Left forelimb (tissue), 1 donor: ENCODE data around the gene HIPK2.

Source experiments
- DNase-seq: peaks from one replicate; pipeline ENCODE4 v3.0.0-alpha.2; 2018; ENCODE audit warnings: low spot score

HIPK2 gene

GRCh38 chr7:139713526-139714162, 64.2 kb downstream of the HIPK2 start:
- DNase-seq = no peak

DNA sequence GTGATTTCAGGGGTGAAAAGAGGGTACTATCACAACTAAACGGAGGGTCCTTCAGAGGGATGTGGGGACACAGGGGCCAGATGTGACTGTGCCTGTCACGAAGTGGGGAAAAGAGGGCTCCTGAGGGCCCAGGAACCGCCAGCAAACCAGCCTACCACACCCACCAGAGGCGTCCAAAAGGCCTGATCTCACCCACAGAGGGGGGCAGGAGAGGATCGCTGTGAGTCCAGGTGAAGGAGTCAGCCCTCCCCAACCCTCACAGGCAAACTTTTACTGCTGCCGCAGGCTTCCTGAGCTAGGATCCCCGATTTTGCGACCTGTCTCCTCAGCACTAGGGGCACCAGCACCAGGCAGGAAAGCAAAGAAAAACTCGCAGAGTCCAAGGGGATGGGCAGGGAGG, 64.7 kb downstream of the HIPK2 start:
- DNase-seq = no peak

GRCh38 chr7:139711991-139712743, 65.6 kb downstream of the HIPK2 start:
- no peak for DNase-seq

DNA sequence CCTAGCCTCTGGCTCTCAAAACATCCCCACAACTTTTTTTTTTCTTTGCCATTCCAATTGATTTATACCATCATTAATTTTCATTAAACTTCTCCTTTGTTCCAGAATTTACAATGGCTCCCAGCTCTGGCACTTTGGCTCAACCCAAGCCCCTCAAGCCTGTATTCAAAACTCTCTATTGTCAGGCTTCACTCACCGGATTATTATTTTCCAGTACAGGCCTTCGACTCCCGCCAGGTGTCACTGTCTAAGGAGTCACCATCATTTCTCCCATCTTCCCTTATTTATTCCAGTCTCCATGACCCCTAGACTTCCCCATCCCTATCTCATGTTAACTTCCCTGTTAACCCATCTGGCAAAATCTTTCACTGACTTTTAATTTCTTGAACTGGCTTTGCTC, 67.8 kb downstream of the HIPK2 start:
- no peak for DNase-seq

DNA sequence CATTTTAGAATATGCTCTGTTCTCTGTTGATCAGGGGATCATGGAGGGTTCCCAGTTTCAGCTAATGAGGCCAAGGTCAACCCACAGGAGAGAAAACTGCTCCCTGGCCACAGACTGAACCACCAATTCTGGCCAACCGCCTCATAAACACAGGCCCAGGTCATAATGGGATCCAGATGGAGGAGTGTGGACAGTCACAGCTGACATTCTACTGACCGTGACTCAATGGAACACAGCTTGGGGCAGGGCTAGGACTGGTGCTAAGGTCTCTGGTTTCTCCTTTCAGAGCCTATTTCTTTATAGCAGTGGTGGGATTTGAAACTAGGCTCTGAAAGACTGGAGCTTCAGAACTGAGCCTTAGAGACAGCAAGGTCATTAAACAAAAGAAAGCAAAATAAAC, 68.3 kb downstream of the HIPK2 start:
- no peak for DNase-seq

DNA sequence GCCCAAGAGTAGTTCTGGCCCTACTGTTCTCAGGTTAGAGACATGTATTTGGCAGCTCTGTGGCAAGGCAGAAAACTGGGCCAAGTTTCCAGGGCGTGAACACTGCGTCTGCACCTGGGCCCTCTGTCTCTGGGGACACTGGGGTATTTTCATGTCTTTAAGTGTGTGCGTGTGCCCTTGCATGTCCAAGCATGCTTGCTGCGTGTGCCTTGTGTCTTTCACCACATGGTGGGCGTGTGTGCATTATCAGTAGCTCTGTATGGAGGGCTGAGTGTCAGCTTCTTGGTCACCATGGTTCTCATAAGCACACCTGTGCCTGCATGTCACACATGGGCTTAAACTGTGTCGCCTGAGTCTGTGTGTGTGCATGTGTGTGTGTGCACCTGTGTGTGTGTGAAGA, 69.3 kb downstream of the HIPK2 start:
- no peak for DNase-seq

DNA sequence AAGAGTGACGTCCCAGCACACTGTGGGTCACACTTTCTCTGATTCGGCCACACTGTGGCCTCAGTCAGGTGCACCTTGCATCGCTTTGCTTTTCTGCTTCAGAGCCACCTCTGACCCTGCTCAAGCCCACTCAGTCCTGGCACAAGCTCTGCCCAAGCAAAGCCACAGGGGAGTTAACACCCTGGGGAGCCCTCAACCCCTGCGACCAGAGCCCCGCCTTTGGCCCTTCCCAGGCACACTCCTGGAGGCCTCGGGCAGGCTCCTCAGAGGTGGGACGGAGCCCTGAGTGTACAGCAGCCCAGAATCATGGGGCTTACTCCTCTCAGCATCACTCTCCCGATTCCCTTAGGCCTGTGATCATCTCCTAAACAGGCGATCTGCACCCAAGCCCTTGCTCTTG, 71.0 kb downstream of the HIPK2 start:
- DNase-seq = no peak

DNA sequence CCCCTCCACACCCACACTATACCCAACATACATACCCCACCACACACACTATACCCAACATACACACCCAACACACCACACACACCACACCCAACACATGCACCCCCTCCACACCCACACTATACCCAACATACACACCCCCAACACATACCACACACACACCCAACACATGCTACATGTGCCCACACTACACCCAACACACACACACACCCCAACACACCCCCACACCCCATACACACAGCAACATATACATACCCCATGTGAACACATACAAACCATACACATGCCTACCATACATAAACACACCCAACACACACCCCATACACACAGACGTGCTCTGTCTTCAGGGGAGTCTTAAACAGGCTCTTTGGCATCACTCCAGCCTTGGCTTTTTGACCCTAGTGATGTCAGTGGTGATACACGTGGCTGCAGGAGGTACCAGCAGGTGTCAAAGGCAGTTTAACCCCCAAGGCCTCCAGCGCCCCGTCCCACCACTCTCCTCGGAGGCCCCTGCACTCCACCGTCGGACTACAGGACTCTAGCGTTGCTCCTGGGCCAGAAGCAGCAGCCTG, 73.4 kb downstream of the HIPK2 start:
- no peak for DNase-seq

DNA sequence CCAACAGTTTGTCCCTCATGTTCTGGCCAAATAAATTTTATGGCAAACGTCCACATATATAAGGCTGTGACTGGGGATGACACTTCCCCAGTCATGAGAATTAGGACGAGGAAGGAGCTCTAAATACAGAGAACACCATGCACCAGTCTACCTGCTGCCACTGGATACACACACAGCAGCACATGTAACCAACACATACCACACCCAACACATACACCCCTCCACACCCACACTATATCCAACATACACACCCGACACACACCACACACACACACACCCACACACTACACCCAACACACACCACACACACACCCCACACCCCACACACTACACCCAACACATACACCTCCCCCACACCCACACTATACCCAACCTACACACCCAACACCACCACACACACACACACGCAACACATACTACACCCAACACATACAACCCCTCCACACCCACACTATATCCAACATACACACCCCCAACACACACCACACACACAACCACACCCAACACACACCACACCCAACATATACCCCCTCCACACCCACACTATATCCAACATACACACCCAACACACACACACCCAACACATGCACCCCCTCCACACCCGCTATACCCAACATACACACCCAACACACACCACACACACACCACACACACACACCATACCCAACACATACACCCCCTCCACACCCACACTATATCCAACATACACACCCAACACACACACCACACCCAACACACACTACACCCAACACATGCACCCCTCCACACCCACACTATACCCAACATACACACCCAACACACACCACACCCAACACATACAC, 74.1 kb downstream of the HIPK2 start:
- DNase-seq = no peak

DNA sequence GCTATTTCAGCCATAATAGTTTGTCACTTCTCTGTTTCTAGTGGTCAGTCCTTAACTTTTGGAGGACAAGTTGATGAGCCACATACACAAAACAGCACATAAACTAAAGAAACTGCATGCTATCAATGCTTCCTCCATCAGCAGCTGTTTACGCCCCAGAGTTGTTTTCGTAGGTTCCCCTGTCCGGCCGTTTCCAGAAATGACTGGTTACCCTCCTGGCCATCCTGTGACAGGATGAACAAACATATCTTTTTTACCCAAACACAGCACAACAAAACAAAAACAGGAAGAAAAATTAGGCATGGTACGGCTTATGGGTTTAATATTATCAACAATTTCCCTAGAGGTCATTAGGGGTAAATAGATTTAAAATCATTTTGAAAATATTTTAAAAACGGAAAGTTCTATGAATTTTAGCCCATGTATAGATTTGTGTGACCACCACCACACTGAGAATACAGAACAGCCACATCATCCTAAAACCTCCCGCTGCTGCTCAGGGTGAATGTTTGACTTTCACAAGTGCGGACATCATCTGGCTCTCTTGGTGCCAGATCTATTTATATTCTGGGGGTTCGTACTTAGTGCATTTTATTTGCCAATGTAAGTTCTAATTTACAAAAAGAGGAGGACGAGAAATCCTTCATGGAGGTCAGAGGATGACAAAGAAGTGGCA, 74.8 kb downstream of the HIPK2 start:
- no peak for DNase-seq

DNA sequence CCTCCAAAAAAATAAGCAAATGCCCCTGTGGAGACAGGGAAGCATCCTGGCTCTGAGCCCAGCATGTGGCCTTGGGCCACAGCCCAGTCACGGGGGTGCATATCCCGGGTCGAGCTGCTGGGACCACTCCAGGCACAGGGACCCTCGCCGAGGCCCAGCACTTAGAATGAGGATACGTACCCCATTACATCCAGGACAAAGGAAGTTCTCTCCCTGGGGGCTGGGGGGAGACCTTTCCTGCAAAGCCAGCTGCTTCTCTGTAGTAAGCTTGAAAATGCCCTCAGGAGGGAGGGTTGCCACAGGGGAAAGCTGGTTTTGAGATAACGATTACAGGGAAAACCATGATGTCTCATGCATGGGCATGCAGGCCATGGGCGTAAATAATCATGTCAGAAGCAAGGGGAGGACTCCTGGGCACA, 75.5 kb downstream of the HIPK2 start:
- DNase-seq = no peak

DNA sequence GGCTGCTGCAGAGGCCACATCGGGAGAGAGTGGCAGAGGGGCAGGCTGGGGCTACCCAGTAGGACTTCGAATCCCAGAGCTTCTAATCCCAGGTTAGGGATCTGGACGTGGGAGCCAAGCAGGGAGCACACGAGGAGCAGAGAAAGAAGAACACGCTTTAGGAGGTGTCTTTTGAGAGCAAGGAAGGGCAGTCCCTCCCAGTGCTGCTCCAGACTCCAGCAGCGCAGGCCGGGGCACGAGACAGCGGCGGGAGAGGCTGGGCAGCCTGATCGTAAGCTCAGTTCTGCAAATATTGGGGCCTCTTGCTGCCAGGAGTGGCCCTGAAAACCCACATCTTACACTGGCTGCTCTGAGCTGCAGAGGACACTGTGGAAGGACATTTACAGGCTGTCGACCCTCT, 75.9 kb downstream of the HIPK2 start:
- DNase-seq = no peak

DNA sequence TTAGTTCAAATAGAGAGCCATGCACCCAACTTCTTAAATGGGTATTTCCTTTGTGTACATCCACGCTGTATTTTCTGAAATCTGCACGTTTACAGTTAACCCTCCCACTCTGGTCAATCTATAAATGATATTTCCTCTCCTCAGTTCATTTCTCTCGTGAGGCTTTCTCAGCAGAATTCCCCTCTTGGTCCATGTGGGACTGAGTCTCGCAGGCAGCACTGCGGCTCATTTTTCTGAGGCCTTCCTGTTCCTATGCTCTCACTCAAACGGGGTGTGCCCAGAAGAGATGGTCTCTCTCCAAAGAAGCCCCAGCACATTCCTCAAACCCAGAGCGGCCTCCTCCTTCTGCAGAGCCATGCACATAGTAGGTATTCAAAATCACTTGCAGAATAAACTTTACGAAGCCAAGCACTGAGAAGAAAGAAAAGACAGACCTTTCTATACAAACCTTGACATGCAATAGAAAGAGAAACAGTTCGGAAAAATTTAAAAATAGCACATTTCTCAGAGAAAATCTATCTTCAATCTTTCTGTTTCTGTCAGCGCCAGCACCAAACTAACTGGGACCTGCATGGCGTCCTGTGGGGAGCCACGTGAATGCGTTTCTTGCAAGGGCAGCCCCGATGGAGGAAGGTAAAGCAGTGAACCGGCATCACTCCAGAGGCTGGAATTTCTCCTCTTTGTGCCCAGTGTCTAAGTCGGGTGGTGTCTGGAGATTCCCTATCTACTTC, 77.1 kb downstream of the HIPK2 start:
- no peak for DNase-seq

DNA sequence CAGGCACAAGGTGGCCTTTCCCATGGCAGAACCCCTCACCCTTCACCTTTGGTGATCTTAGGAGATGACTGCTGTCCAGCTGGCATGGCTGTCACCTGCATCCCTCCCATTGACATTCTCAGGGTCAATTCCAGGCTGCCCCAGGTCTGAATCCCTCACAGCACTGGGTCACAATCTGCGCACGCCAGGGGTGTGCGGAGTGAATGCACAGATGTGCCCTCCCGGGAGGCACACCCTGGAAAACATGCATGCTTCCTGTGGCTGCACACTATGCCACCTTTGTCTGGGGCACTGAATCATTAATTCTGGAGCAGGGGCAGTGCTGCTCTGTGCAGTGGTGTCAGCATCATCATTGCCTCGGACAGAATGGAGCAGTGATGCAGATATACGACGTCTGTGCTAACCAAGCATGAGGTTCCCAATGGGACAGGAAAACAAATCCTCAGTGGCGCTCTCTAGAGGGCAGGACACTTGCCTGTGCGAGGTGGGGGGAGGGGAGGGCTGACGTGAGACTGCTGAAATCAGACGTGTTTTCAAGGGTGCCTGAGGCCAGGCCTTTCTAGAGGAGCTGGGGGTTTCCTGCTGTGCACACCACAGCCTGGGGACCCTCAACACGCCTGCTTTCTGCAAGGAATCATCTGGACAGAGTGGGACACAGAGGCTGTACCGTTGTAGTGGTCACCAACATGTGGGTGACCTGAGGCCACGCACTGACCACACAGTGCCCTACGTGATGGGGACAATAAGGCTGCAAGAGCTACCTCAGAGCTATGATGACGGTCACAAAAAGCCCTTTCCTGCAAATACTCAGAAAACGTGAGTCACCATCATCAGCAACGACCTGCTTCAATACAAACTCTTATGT, 77.9 kb downstream of the HIPK2 start:
- no peak for DNase-seq

DNA sequence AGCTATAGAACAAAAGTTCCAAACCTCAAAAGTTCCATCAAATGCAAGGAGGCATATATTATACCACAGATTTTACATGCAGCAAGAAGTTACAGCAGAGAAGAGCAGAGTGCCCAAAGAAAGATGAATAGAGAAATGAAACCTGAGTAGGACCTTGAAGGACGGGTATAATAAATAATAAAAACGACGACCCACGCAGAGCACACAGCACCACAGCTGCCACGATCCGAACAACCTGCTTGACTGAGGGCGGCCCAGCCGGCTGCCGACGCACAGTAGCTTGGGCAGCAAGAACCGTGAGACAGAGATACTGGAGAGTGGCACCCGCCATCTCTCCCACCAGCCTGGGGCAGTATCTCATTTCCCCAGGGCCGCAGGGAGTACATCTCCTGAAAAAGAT, 79.0 kb downstream of the HIPK2 start:
- DNase-seq = no peak

- no peak for DNase-seq
Measured at GRCh38 chr7:139698278-139698677, 79.5 kb downstream of the HIPK2 start.

- DNase-seq = no peak
Measured at GRCh38 chr7:139697056-139697455, 80.7 kb downstream of the HIPK2 start.

- DNase-seq = no peak
Measured at GRCh38 chr7:139696552-139696951, 81.2 kb downstream of the HIPK2 start.

DNA sequence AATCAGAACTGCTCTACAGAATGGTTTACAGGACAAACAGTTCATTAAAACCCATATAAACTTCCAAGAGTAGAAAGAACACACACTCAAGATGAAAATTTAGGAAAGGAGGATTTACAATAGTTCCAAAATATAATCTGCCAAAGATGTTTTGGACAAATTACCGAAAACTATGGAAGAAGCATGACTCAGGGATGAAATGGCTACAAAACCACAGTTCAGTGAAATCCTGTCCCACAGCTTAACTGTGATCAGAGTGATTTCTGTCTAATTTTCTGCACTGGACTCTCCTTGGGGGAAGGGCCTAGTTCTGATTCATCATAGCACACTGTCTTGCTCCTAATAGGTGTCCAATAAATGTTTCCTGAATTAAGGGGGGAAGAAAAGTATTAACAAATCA, 82.2 kb downstream of the HIPK2 start:
- DNase-seq = no peak

DNA sequence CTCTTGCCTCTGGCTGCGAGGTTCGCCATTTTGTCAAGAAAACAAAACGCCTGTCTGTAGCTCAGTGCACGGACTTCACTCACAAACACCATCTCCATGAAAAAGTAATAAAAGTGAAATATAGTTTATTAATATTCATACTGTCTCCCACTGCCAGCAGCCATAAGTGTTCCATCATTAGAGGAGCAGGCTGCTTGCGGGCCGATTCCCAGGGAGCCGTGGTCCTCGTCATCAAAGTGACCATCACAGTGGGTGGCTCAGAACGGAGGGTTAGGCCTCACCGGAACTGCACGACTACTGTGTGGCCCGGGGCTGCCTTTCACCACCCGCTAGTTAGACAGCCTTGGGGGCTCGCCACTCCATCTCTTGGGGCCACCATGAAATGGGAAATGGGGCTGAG, 82.7 kb downstream of the HIPK2 start:
- DNase-seq = no peak

- DNase-seq = no peak
Measured at GRCh38 chr7:139694389-139694676, 83.5 kb downstream of the HIPK2 start.
